HG03342 (cell line): ENCODE measurements around the gene ZNF780A.
"Not testable (repeated sequence)": the region's sequence is repeated elsewhere in the genome, so short reads cannot be mapped to it uniquely, and the experiment has no call there.

ENCODE experiments used
- ATAC-seq: cut with Tn5 transposase; IDR thresholded peaks from one replicate; pipeline ENCODE4 v1.9.1; 2021; ENCODE audit warnings: mild to moderate bottlenecking, moderate library complexity; ENCODE audit not compliant: unreplicated experiment

The ZNF780A gene

DNA sequence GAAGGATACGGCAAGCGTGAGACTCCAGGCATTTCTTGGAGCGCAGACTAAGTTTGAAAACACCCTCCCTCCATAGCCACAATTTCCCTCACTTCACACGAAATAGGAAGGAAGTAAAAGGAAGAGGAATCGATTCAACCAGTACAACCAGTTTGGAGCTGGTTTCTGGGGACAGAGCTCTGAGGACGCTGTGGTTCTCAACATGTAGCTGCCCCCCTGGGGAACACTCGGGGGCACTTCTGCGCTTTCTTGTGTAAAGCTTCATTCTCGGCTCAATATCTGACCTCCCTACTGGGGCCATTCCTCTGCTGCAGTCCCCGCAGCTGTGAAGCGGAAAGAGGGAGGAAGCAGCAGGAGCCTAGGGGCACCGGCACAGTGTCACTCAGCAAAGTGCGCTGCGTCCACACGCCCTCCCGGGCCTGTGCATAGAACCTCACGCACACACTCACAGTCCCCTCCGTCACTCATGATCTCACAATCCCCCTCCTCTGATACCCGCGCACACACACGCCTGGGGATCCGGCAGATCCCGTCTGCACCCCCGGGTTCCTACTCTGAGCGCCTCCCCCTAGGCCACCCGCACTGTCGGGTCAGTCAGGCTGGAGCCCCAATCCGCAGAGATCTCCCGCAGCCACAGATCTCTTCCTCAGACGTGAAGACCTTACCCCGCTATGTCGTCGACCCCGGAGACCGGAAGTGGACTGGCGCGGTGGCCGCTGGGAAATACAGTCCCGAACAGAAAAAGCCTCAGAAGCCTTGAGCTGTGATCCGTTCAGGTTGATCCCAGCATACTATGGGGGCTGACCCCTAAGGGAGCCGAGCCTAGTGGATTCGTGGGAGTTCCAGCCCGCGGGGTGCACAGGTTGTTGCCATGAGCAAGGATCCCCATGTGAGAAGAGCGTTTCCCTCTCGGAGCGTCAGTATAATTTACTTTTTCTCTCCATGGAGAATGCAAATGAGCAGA is at the start of gene ZNF780A:
Gene ZNF780A, minus strand, starts transcription at position 703 of the 964 bp plus-strand sequence. CDS start 6,190 bp downstream, outside the sequence.
- ATAC-seq, result peak; percentile 65

DNA sequence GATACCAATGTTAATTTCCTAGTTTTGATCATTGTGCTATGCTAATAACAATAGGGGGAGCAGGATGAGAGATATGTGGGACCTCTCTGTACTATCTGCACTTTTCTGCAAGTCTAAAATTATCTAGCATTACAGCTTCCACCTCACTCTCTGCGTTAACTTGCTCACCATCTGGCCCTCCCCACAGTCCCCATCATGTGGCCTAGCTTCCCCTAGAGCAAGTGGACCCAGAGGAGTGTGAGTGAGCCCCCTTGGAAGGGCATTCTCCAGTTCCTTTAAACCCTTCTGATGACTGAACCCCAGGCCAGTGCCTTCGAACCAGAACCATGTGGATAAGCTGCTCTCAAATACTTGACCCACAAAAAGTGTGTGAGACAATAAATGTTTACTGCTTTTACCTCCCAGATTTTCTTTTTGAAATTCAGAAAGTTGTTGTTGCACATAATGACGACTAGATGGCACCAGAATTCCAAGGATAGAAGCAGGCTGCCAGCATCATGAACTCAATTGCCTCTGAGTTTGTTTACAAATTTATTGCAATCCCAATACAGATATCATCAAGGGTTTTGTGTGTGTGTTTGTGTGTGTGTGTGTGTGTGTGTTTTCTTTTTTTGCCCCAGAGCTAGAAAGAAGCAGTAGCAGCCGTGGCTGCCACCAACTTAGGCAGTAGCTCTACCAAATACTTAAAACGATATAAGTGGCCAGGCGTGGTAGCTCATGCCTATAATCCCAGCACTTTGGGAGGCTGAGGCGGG is 49.0 kb upstream of the ZNF780A start:
- no peak for ATAC-seq

DNA sequence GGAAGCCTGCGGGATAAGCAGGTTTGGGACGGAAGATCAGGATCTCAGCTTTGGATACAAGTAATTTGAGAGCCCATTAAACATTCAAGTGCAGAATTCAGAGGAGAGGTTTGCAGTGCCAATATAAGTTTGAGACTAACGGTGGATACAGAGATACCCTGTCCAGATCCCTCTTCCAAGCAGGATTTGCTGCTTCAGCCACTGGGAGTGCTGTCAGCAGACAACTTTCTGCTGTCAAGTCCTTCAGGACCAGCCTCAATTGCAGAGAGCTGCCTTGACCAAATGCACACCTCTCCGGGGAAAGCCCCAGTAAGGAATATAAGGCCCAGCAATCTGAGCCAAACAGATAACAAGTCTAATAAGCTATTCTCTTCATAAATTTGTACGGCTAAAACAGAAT is 46.1 kb upstream of the ZNF780A start:
- ATAC-seq, result no peak

DNA sequence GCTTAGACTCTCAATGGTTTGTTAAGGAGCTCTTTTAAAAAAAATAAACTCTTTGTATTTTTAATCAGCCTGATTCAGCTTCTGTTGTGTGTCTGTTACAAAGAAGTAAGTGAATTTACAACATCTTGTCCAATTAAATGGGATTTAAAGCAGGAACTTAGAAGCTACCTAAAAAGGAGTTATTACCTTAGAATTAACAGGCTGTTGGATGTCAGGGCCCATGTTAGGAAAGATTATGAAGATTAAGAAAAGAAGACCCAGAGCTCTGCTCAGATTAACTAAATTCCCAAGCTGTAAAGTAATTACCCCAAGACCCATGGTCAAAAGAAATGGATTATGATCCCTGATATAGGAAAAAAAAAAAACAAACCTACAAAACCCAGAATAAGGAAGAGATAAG is 44.1 kb upstream of the ZNF780A start:
- no peak for ATAC-seq

DNA sequence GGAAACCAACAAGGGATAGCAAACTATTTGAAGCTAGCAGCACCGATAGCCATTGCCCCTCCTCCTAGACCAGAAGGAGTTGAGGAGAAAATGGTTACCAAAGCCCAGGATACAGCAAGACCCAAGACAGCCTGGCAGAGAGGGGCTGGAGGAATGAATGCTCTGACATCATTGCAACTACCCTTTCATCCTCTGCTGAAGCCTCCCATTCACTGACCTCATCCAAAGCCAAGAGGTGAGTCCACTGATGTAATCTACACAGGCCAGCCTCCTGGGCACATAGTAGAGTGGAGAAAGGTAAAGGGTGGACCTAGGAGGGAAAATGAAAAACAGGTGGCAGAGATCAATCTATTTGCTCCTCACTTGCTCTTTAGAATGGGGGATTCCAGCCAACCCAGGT is 42.7 kb upstream of the ZNF780A start:
- no peak for ATAC-seq

DNA sequence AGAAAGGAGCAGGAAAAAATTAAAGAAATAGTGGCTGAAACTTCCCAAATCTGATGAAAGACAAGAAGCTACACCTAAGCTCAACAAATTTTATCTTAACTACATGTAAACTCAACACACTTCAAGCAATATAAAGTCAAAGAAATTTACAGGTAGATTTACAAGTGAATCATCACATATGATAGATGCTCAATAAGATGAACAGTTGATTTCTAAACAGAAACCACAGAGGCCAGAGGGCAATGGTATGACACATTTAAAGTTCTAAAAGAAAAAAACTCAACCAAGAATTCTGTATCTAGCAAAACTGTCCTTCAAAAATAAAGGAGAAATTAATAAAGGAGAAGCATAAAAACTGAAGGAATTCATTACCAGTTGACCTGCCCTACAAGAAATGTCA is 39.3 kb upstream of the ZNF780A start:
- no peak for ATAC-seq

DNA sequence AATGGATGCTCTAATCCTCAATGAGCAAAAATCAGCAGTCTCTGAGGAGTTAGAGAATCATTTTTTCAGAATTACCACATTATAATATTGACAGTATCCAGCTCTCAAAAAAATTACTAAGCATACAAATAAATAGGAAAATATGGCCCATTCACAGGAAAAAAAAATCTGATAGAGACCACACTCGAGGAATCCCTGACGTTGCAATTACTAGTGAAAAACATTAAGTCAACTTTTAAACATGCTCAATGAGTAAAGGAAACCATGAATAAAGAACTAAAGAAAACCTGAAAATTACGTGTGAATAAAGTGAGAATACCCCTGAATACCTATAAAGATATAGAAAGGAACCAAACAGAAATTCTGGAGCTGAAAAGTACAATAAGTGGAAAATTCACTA is 38.7 kb upstream of the ZNF780A start:
- ATAC-seq, result no peak

DNA sequence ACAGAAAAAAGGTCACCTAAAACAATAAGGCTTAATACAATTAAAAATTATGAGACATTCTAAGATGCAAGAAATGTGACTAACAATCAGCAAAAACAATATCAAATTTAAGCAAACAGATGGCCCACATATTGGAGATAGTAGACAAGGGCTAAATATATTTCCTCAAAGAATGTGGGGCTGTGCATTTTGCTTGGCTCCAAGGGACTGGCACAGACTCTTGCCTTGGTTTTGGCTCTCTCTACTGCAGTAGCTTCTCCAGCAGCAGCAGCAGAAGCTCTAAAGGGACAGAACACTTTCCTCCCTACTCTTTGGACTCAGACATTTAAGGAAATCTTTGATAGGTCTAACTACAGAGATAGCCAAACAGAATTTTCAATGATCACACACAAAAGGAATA is 38.2 kb upstream of the ZNF780A start:
- no peak for ATAC-seq

DNA sequence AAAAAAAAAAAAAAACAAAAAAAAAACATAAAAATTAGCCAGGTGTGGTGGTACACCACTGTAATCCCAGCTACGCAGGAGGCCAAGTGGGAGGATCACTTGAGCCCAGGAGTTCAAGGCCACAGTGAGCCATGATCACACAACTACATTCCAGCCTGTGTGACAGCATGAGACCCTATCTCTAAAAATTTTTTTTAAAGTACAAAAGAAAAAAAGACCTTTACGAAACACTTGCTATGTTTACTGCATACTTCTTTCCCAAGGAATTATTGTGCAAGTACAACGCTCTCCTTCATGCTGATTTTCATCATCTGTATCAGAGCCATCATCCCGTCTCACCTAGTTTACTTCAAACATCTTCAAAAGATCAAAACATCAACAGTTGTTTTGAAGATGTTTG is 28.6 kb upstream of the ZNF780A start:
- ATAC-seq, result no peak

DNA sequence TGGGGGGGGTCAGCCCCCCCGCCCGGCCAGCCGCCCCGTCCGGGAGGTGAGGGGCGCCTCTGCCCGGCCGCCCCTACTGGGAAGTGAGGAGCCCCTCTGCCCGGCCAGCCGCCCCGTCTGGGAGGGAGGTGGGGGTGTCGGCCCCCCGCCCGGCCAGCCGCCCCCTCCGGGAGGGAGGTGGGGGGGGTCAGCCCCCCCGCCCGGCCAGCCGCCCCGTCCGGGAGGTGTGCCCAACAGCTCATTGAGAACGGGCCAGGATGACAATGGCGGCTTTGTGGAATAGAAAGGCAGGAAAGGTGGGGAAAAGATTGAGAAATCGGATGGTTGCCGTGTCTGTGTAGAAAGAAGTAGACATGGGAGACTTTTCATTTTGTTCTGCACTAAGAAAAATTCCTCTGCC is 27.9 kb upstream of the ZNF780A start:
- not testable (repeated sequence) for ATAC-seq

DNA sequence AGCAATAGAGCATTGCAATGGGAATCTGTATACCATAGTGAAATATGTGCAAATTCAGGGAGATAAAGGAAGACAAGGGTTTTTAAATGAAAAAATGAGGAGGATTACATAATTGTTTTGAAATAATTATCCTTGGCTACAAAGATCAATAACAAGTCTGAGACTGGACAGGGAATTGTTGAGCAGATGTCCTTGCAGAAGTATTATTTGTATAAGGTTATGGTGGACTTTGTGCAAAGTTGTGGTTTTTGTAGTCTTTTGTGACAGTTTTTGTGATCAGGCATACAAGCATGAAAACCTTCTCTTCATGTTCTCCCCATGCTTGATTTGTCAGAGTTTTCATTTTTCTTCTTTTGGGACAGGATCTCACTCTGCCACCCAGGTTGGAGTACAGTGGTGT is 25.3 kb upstream of the ZNF780A start:
- no peak for ATAC-seq

DNA sequence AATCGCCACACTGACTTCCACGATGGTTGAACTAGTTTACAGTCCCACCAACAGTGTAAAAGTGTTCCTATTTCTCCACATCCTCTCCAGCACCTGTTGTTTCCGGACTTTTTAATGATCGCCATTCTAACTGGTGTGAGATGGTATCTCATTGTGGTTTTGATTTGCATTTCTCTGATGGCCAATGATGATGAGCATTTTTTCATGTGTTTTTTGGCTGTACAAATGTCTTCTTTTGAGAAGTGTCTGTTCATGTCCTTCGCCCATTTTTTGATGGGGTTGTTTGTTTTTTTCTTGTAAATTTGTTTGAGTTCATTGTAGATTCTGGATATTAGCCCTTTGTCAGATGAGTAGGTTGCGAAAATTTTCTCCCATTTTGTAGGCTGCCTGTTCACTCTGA is 23.4 kb upstream of the ZNF780A start:
- ATAC-seq, result not testable (repeated sequence)

DNA sequence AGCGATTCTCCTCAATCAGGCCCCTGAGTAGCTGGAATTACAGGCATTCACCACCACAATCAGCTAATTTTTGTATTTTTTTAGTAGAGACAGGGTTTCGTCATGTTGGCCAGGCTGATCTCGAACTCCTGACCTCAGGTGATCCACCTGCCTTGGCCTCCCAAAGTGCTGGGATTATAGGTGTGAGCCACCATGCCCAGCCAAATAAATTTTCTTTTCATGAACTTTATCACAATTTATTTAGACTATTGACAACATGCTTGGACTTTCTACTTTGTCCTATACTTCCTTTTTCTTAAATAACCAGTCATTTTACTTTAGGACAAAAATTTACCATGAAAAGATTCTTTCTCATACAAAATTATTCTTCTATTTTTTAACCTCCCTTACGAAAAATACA is 21.5 kb upstream of the ZNF780A start:
- ATAC-seq, result not testable (repeated sequence)

DNA sequence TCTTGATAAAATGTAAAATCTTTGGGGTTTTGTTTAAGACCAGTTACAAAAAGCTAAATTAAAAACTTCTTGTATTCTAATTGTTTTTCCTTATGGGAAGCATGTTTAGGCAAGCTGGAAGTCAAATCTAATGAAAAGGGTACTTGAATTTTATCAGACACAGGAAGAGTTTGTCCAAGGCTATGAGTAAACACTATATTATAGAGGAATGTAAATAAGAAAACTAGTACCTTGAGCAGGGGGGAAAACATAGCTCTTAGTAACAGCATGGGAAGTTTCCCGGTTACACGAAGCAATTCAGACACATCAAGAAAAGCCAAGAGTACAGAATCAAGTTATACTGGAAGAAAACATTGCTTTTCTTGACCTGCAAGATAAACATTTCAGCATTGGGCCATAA is 19.8 kb upstream of the ZNF780A start:
- no peak for ATAC-seq

DNA sequence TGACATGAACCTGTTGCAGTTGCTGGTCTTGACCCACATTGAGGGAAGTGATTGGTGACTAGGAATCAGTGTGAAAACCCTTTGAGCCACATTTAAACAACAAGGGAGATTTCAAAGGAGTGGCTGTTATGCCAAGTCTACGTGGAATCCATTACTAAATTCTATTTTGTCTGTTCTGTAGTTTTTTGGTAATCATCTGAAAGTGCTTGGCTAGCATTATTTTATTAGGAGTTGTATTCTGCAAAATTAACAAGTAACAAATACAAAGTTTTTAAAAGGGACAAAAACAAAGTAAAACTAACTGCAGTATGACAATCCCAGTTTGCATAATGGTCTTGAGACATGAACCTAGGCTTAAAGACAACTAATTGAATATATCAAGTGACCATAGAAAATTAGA is 14.0 kb upstream of the ZNF780A start:
- no peak for ATAC-seq

DNA sequence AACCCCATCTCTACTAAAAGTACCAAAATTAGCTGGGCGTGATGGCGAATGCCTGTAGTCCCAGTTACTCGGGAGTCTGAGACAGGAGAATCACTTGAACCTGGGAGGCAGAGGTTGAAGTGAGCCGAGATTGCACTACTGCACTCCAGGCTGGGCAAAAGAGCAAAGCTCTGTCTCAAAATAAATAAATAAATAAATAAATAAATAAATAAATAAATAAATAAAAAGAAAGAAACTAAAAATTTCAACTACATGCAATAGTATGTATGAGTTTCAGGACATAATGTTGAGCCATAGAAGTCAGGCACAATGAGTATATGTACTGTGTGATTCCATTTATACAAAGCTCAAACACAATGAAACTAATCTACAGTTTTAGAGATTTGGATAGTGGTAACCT is 12.9 kb upstream of the ZNF780A start:
- no peak for ATAC-seq

DNA sequence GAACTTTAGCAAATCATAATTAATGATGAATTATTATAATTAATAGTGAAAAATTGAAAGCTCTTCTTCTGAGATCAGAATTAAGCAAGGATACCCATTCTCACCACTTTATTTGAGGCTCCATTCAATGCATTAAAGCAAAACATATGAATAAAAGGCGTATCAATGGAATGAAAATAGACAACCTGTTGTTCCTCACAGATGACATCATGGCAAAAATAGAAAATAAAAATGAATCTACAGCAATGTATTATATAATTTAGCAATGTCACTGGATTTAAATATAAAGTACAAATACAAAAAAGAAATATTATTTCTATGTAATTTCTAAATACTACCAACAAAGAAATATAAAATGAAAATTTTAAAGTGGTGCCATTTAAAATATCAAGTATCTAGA is 11.1 kb upstream of the ZNF780A start:
- no peak for ATAC-seq

DNA sequence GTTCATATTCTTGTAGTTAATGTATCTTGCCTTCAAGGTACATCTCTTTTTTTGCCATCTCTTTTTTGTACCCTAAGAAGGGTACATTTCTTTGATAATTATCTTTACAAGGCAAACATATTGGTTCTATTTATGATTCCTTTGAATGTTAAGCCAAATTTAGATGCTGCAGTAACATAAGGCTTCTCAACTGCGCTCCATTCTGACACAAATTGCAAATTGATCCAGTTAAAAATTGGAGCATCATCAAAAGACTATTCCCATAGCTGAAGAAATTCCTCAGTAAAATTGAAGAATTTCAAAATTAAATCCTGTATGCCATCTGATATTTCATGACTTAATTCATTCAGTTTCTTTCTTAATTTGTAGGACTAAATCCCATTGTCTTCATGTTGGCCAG is 2.7 kb upstream of the ZNF780A start:
- ATAC-seq, result no peak

DNA sequence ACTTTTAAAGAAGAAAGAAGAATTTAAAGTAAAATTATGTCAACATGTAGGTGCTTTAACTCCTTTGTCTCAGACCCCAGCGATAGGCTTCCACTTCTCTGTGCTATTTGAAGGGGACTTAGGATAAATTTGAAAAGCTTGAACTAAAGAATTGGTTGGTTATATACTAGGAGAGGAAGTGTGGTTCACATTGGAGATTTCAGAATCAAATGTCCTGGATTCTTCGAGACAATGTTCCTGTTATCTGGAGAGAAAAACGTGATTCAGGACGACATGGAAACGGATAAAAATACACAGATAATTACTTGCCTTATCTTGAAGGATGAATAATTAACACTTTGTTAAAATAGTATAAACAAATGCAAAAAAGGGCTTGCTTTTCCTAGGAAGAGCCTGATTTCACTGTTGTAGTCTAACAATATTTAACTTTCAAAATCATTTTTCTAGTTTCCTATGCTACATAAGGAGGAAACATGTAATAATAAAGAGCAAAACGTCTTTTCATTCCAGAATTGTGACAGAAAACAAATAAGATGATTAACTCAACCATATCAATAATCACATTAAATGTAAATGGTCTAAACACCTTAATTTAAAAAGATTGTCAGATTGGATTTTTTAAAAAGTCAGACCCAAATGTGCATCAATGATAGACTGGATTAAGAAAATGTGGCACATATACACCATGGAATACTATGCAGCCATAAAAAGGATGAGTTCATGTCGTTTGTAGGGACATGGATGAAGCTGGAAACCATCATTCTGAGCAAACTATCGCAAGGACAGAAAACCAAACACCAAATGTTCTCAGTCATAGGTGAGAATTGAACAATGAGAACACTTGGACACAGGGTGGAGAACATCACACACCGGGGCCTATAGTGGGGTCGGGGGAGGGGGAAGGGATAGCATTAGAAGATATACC is 724 bp upstream of the ZNF780A start:
- ATAC-seq, result no peak

DNA sequence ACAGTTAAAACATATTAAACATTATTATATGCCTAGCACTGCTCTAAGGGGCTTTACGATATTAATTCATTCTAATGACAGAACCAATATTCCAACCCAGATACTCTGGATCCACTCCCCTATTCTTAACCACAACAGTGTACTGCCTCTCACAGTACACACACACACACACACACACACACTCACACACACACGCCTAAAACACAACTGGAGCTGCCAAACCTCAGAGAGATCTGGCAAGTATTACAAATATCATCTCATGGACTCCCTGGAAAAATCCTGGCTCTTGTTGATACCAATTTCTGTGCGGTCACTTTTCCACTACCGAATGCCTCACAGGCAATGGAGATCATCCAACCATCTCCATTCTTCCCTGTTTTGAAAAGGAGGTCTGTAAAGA is 1.3 kb downstream of the ZNF780A start:
- ATAC-seq, result no peak
